OCI-M2 (cell line): ENCODE data around the gene NKX1-1.
"Not testable (repeated sequence)": the region's sequence is repeated elsewhere in the genome, so short reads cannot be mapped to it uniquely, and the experiment has no call there.

Experiments
- DNase-seq: peaks from one replicate; lab custom pipeline; 2025; ENCODE audit not compliant: unreplicated experiment; lab: John Stamatoyannopoulos, UW

NKX1-1 gene

DNA sequence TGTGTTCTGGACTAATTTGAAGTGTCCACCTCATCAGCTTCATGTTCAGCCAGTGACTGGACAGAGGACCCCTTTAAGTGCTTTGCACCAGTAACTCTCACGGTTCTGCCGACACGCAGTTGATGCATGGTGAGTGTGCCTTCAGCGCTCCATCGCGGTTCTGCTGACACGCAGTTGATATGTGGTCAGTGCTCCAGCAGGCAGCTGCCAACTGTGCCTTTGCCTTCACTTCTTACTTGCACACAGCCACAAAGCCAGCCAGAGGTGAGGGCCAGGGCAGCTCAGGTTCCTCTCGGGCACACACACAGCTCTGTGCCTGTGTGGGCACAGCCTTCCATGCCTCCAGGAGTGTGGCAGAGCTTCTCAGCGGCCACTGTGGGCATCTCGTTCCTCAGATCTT is 12.4 kb downstream of the NKX1-1 start:
- DNase-seq, result no peak

DNA sequence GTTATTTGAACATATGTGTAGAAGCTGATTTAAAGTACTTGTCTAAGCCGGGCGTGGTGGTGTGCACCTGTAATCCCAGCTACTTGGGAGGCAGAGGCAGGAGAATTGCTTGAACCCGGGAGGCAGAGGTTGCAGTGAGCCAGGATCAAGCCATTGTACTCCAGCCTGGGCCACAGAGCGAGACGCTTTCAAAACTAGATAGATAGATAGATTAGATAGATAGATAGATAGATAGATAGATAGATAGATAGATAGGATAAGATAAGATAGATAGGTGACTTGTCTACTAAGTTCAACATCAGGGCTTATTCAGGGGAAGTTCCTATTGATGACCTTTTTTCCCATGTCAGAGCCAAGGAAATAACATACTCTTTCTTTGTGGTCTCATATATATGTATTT is 12.9 kb downstream of the NKX1-1 start:
- DNase-seq, result not testable (repeated sequence)

DNA sequence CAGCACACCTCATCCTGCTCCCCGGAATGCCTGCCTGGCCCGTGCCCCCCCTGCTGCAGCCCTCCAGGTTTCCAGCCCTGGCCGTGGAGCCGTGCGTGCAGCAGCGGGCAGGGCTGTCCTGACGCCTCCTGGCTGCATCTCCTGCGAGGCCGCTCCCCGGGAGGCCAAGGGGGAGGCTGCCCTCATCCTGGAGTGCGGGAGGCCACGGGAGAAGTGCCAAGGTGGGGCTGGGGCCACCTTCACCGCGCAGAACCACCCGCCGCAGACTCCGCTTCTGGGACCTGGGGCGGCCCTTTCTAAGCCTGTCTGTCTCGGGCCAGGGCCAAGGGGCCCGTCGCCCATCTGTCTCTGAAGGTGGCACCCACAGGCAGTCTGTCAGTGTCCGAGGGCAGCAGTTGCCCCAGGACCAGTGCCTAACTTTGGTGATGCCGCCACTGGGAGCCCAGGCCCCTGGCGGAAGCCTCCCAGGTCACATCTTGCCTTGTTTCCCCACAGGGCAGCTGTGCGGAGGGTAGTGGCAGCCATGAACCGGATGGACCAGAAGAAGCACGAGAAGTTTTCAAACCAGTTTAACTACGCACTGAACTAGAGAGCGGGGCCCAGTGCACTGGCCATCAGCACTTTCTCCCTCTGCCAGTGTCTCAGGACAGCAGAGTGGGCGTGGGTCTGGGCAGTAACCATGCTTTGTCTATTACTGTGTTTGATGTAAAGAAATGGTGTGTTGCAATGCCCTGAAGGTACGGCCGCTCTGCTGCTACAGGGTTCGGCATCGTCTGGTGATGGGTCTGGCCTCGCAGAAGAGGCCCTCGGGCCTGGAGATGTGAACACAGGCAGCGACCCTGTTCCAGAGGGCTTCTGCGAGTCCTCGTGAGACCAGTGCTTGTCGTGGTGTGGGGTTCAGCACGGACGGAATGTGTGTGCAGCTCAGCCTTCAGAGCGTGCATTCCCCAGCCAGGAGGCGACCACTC is 20.6 kb downstream of the NKX1-1 start:
- DNase-seq, result no peak

DNA sequence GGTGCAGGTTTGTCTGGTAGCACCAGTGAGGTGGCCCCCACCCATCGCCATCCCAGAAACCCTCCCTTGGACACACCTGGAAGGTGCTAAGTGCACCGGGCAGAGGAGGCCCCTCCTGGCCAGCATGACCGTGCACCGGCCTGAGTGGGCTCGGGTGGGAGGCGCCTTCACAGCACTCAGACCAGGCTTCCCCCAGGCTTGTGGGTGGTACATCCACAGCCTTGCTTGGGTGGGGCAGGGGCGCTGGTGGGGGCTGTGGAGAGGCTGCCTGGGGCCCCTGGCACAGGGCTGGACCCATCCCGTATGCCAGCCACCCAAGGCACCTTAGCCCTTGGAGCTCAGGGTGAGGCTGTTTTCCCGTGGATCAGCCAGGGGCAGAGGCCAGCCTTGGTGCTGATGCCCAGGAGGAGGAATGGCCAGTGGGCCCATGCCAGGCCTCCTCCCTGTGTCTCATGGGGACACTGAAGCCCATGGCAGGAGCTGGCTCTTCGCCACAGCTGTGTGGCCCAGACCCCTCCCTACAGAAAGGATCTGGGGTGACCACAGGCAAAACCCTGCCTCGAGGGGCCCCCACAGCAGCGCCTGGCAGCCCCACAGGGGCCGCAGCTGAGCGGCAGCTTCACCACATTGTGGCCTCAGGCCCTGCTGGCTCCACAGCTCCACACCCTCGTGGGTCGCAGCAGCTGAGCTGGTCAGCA is 21.4 kb downstream of the NKX1-1 start:
- no peak for DNase-seq

DNA sequence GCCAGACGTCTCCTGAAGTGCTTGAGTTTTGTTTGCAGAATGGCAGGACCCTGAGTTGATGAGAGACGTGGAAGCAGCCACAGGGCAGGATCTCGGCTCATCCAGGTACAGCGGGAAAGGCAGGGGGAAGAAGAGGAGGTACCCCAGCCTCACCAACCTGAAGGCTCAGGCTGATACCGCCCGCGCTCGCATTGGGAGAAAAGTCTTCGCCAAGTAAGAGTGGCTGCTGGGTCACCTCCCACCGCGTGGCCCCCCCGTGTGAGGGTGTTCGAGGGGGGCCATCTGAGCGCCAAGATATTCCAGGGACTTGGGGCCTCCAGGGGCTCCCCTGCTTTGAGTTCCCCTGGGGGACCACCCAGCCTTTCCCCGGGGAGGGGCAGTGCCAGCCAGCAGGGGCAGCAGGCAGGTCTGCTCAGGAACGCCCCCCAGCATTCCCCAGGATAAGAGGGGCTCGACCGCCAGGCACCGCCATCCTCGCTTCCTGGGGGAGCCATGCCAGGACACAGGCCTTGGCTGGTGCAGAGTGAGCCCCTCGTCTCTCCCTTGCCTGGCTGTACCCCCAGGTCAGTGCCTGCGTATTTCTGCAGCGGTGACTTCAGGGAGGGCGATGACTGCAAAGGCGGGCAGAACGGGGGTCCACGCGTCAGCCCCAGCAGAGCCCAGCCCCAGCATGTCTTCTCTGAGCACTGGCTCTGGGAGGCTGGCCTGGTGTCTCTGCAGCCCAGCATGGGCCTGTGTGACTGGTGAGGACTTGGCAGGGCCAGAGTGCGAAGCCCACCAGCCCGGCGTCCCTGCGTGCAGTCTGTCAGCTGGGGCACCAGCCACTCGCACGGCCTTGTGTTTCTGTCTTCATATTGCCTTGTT is 22.3 kb downstream of the NKX1-1 start:
- DNase-seq, result no peak

DNA sequence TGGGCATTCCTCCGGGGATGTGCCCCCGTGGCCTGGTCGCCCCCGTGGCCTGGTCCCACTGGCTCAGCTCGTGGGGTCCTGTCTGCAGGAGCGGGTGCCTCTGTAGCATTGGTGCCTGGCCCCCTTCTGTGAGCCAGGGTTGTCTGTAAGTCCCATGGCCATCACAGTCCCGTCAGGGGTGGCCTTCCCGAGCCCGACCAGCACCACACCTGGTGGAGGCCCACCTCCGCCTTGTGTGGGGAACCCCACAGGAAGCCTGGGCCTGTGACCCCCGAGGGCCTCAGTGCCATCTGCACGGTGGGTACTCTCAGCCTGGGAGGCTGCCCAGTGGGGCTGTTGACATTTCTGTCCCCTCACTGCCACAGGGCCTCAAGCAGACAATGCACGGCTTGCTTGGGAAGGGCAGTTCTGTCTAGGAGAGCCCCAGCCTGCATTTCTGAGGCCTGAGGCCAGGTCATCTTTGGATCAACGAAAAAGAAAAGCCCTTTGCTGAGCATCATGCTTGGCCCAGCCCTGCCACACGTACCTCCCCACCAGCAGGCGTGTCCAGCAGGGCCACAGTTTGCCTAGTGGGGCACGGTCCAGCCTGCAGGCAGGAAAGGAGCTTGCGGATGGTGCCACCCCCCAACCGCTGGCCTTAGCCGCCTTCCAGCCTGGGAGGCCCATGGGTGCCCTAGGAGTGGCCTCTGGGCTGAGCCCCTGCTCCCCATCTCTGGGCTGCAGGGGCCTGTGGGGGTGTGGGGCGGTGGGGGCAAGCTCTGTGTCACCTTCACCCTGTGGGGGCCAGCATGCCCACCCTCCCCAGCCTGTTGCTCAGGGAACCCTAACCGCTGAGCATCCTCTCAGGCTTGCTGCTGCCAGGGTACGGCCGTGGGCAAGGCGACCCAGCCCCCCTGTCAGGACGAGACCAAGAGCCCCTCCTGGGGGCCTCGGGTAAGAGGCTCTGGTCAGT is 23.2 kb downstream of the NKX1-1 start:
- DNase-seq, result no peak

DNA sequence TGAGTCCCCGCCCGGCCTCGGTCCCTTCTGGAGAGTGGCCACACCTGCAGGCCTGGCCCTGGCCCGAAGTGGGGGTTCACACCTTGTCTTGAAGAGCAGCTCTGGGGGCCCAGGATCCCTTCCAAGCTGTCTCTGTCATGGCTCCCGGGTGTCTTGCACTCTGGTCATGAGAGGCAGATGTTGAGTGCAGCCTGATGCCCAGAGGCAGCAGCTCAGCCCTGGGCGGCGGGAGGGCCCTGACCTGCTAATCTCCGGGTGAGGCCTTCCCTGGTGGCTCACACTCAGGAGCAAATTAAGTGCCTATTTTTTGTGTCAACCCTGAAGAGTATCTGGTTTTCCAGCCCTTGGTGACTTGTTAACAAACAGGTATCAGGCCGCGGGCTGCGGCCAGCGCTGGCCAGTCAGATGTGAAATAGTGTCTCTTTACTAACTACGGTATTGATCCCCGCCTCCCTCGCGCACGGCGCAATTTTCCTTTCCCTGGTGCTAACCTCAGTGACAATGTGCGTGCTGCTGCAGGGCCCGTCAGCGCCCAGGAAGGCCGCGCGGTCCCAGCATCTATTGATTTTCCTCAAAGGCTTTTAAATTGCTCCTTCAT is 24.2 kb downstream of the NKX1-1 start:
- no peak for DNase-seq

DNA sequence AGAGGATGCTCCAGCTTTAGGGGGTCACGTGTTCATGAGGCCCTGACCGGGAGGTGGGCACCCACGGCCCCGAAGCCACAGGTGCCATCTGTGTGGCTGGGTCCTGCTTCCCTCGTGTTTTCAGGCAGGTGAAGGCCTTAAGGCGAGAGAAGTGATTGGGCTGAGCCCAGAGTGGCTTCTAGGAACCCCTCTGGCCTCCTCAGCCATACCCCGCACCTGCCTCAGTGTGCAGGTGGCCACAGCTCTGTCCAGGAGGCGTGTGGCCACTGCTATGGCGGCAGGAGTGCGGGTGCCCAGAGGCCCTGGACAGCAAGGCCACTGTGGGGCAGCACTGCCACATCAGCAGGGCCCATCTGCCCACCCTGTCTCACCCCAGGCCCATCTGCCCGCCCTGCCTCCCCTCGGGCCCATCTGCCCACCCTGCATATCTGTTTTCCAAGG is 25.0 kb downstream of the NKX1-1 start:
- no peak for DNase-seq

DNA sequence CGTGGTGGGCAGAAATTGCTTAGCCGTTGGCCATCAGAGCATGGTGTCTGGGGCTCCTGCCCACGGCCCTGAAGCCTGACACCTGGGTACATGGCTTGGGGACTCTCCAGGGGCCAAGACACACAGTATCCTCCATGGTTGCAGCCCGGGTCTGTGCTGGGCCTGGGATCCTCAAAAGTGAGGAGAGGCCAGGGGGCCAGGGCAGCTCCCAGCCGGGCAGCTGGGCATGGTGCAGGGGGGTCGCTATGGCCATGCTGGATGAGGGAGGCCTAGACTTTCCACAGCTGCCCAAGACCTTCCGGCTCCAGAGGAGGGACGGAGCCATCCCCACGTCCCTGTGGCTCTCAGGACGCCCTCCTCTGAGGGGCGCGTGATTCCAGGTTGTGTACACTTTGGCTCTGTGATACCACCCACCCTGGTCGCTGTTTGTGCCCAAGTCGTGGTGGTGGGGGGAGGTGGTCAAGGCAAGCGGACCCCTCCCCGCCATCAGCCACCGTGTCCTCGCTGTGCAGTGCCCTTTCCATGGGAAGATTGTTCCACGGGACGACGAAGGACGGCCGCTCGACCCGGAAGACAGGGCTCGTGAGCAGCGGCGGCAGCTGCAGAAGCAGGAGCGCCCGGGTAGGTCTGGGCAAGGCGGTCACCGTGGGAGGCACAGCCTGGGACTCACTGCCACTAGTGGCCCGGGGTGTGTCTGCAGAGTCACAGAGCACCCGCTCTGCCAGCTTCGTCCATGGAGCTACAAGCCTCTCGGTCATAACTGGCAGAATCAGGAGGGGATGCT is 25.7 kb downstream of the NKX1-1 start:
- no peak for DNase-seq

DNA sequence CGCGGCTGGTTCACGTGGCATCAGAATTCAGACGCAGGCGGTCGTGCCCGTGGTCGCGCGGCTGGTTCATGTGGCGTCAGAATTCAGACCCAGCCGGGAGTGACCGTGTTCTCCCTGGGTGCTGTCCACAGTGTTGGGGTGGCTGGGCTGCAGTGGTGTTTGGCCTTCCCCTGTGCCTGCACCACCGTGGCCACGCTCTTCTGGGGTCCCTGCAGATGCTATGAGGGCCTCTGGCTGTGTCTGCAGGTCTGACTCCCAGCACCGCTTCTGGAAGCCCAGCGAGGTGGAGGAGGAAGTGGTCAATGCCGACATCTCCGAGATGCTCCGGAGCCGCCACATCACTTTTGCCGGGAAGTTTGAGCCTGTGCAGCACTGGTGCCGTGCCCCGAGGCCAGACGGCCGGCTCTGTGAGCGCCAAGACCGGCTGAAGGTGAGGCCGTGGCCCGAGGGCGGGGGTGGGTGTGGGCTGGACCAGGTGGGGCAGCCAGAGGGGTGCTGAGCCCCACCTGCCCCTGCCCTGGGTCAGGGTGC is 26.4 kb downstream of the NKX1-1 start:
- no peak for DNase-seq

DNA sequence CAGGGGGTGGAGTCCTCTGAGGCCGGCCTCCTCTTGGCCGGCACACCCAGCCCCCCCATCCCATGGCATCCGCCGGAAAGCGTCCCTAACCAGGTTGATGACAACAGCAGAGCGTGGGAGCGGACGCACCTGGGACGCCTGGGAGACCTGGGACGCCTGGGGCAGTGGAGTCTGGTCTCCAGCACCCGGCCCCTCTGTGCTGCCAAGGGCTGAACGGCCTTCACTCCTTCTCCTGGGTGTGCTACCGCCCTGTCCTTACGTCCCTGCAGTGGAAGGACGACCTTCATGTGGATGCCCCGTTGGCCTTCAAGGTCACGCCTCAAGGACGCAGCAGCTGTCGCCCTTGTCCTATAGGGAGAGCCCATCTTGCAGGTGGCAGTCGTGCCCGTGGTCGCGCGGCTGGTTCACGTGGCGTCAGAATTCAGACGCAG is 26.9 kb downstream of the NKX1-1 start:
- DNase-seq, result no peak

DNA sequence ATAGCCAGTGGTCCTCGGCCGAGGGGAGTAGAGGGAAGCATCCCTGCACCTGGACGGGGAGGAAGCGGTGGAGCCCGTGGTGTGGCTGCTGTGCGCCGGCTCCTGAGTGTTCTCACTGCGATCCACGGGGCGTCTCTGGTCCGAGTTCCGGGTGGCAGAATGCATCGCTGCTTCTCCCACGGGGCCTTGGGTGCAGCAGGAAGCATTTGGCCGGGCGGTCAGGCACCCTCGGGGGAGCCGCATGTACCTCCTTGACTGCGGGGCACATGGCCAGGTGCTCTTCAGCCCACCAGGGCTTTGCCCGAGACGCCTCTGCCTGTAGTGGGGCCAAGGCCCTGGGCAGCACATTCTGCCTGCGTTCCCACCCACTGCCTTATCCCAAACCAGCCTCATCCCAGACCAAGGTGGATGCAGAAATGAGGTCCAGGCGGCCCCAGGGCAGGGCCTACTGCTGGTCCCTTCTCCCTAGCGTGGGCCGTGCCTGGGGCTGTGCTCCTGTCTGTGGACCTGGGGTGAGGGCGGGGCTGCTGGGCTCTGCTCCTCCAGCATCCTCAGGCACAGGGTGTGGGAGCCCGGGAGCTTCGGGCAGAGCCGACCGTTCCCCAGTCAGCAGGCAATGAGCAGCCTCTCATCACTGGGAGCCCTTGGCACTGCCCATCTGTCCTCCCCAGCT is 27.5 kb downstream of the NKX1-1 start:
- DNase-seq, result no peak

DNA sequence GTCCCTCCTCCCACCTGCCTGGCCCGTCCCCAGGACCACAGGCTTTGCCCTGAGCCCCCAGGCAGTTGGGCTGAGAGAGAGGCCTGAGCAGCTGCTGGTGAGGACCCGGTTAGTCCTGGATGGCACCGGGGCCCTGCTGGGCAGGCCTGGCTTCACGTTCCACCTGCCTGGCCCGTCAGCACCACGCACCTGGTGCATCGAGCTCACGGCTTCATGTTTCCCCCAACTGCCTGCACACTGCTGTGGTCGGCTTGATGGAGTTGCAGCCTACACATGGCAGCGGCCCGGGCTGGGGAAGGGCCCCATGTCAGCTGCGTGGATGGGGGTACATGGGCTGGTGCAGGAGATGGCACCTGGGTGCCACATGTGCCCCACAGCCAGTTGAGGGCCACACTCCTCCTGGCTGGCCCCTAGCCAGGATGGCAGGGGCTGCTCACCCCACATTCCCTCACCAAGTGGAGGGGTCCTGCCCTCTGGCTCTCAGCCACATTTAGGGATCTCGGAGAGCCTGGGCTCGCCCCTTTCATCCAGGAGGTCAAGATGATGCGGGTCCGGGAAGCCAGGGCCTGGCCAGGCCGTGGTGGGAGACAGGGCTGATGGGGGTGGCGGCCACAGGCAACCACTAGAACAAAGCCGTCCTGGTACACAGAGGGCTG is 28.5 kb downstream of the NKX1-1 start:
- no peak for DNase-seq

DNA sequence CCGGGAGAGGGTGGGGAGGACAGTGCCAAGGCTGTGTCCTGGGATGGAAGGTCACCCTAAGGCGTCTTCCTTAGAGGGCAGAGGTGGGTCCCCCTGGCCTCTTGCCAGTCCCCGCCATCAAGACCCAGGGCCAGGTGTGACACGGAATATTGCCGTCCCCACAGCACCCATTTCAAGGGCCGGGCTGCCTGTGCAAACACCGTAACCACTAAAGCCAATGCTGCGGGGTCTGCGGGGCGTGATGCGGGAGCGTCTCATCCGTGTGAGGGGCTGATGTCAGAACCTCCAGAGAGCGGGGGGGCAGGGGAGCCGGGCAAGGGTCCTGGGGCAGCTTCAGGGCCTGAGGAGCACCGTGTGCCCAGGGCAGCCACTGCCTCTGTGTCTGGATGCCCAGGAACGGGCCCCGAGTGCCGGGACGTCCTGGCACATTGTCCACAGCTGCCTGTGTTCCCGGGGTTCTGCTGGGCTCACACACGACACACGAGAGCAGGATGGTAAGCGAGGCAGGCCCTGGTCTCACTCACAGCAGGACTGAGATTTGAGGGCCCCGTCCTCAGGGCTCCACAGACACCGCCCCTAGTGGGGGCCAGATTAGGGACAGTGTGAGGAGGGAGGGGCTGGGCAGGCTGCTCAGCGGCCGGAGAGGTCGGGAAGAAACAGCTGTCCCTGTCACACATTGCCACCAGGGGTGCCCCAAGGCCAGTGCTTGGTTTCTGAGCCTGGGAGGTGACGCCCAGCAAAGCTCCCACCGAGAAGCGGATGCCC is 29.2 kb downstream of the NKX1-1 start:
- DNase-seq, result no peak

DNA sequence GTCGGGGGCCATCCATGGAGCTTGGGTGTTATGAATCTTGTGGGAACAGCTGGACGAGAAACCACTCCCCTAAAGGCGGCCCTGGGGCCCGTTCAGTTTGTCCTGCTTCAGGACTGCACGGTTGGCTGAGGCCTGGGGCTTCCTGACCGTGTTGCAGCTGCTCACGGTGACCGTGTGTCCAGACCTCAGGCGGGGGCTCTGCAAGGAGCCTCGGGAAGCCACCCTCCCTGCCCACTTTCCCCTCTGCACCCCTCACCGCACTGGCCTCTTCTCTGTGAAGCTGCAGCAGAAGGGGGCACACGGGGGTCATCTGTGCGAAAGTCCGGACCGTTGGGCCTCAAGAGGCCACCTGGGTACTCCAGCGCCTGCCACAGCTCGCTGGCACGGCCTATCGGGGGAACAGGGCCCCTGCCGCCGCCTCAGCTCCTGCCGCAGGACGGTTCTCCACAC is 29.8 kb downstream of the NKX1-1 start:
- DNase-seq, result no peak

DNA sequence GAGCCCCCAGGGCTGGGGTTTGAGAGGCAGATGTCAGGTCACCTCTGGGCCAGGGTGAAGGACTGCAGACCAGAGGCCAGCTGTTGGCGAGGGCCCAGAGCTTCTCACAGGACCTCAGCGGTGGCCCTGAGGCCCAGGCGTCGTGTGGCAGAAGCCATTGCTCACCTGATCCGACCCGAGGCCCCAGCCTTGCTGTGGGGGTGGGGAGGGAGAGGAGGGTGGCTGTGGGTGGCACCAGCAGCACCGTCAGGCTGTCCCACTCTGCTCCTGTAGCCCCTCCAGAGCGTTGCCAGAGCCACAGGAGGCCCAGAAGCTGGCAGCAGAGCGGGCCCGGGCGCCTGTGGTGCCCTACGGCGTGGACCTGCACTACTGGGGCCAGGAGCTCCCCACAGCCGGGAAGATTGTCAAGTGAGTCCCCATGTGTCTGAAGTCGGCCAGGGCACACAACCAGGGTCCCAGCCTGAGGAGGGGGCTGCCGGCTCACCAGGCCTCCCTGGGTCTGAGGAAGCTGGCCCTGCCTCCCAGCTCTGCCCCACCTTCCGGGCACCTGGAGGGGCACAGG is 30.4 kb downstream of the NKX1-1 start:
- DNase-seq, result no peak
